Right lobe of liver (tissue), 6 donors: ENCODE measurements around the gene PDGFA. TPM values are rescaled to one million over a fixed set of nuclear protein-coding genes. Genes with fewer than 3 reads are reported as not detected.
"Not testable (repeated sequence)": the region's sequence is repeated elsewhere in the genome, so short reads cannot be mapped to it uniquely, and the experiment has no call there.

Experiments
- ATAC-seq, 4 donors: fragments of 200-7000 bp; cut with Tn5 transposase; one replicate each; pipeline ENCODE4 v1.9.1; 2020; ENCODE audit warnings: mild to moderate bottlenecking in 4 of 4, moderate library complexity in 4 of 4
- DNase-seq, 3 donors: peaks; one replicate each; pipeline ENCODE4 v3.0.0-alpha.2; 2020
- H3K27ac ChIP-seq, 3 donors: fragments of 200-600 bp; one replicate each; pipeline ENCODE4 v1.8.0; 2022
- H3K27me3 ChIP-seq, 2 donors: fragments of 200-600 bp; one replicate each; pipeline ENCODE4 v1.8.0; 2022
- H3K36me3 ChIP-seq, 4 donors: fragments of 200-600 bp; sonication (generic) in 1 of 4; one replicate each; pipeline versions ENCODE4 v1.5.1 to v1.8.0; 2017 to 2022; ENCODE audit warnings: control low read depth in 1 of 4
- H3K4me1 ChIP-seq, 4 donors: fragments of 200-600 bp; sonication (generic) in 1 of 4; one replicate each; pipeline versions ENCODE4 v1.5.1 to v1.8.0; 2017 to 2022; ENCODE audit warnings: control low read depth in 1 of 4
- H3K4me3 ChIP-seq, 3 donors: fragments of 200-600 bp; one replicate each; pipeline ENCODE4 v1.8.0; 2022
- H3K9me3 ChIP-seq, 4 donors: fragments of 200-600 bp; sonication (generic) in 1 of 4; one replicate each; pipeline versions ENCODE4 v1.5.1 to v1.8.0; 2017 to 2022; ENCODE audit warnings: control low read depth in 1 of 4
- POLR2A ChIP-seq: fragments of 450-650 bp; IDR thresholded peaks from one replicate; pipeline ENCODE4 v1.6.1; 2017; ENCODE audit warnings: antibody characterized with exemption, mild to moderate bottlenecking
- WGBS: methylation state at CpG from one replicate; pipeline ENCODE4 v1.1.6; 2018; ENCODE audit warnings: low coverage, low lambda C conversion rate; ENCODE audit not compliant: insufficient coverage; ENCODE audit errors: missing lambda C conversion rate; 5-methylcytosine and 5-hydroxymethylcytosine counted together
- intact Hi-C, 2 donors: fragments of 100-400 bp; cut with DNase I; formaldehyde crosslinking; loops; one replicate each; pipeline versions ENCODE4 v1.11.2 to v1.14.1; 2022
- total RNA-seq, 6 experiments: library from RNA; depleted of rRNA in 2 of 6; stranded (reverse); fragments of >200 nt in 2 of 6; fragmentation: NEBNext Ultra II Directional in 3 of 6; extraction: Animal tissue kit (Norgen Biotek cat#: 25700) in 3 of 6; gene quantifications; one replicate each; pipeline versions ENCODE4 v1.1.0 to v1.2.4, GENCODE V29; 2016 to 2023
- TF ChIP-seq, protein P1 (sequence below), 4 donors: fragments of 200-600 bp in 3 of 4; fragments of 450-650 bp in 1 of 4; IDR thresholded peaks; one replicate each; pipeline versions ENCODE4 v1.5.1 to v1.8.0; 2016 to 2022; ENCODE audit warnings: antibody characterized with exemption in 4 of 4, mild to moderate bottlenecking in 2 of 4
- donor health status: DM: no; HTN: yes; CAD: no.
- donor health status: DM: no; HTN: no; CAD: no.
- donor health status: DM: no; HTN: no; CAD: no.
- donor health status: DM: no; HTN: yes; CAD: no.
- donor health status: DM: no; HTN: yes; CAD: no.

PDGFA gene
- total RNA-seq, 6 experiments from 2014 or later: 2.3 to 20.9 (median 8.4) TPM

DNA sequence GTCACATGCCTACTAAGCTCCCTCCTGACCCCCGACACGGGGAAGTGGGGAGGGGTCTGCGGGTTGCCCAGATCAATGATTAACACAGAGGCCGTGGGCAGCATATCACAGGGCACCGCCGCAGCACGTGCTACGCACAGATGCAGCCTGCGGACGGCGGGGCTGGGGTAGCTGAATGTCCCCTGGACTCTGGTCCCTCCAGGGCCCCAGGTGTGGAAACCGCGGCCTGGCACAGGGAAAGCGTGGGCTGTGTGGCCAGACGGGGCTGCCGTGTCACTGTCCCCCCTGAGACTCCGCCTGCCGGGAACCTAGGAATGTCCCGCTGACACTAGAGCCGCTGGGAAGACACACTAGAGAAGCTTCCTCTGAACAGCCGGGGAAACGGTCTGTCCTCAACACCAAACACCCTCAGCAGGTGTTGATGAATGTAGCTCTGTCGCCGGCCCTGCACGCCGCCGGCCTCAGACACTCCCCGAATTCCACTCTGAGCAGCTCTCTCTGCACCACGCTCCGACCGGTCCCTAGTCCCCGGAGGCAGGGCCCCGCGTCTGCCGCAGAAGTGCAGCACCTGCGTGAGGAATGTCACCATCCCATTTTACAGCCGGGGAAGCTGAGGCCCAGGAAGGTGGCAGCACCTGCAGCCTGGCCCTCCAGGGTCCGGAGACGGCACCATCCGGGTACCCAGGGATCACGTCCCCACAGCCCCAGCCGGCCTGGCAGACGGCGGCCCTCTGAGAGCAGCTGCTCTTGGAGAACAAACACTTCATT, 33.4 kb upstream of the PDGFA start:
- DNase-seq (no peak), ATAC-seq (peak; percentile 23 to 63 (median 36))
- no peak for TF ChIP-seq POLR2A
- TF ChIP-seq, protein P1, sequence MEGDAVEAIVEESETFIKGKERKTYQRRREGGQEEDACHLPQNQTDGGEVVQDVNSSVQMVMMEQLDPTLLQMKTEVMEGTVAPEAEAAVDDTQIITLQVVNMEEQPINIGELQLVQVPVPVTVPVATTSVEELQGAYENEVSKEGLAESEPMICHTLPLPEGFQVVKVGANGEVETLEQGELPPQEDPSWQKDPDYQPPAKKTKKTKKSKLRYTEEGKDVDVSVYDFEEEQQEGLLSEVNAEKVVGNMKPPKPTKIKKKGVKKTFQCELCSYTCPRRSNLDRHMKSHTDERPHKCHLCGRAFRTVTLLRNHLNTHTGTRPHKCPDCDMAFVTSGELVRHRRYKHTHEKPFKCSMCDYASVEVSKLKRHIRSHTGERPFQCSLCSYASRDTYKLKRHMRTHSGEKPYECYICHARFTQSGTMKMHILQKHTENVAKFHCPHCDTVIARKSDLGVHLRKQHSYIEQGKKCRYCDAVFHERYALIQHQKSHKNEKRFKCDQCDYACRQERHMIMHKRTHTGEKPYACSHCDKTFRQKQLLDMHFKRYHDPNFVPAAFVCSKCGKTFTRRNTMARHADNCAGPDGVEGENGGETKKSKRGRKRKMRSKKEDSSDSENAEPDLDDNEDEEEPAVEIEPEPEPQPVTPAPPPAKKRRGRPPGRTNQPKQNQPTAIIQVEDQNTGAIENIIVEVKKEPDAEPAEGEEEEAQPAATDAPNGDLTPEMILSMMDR (IDR thresholded peaks at IDR 0.05): no peak
- Histone ChIP-seq H3K4me1 (no peaks in the 10 kb centered on the region), H3K9me3 (no peaks in the 10 kb centered on the region), H3K27ac (no peak overlapping the region), H3K4me3 (no peak overlapping the region), H3K27me3 (no peaks in the 10 kb centered on the region), H3K36me3 (no peaks in the 10 kb centered on the region)
- intact Hi-C loops: no loop called here
- 51% methylated on average over 6 of the region's 44 CpGs for WGBS

DNA sequence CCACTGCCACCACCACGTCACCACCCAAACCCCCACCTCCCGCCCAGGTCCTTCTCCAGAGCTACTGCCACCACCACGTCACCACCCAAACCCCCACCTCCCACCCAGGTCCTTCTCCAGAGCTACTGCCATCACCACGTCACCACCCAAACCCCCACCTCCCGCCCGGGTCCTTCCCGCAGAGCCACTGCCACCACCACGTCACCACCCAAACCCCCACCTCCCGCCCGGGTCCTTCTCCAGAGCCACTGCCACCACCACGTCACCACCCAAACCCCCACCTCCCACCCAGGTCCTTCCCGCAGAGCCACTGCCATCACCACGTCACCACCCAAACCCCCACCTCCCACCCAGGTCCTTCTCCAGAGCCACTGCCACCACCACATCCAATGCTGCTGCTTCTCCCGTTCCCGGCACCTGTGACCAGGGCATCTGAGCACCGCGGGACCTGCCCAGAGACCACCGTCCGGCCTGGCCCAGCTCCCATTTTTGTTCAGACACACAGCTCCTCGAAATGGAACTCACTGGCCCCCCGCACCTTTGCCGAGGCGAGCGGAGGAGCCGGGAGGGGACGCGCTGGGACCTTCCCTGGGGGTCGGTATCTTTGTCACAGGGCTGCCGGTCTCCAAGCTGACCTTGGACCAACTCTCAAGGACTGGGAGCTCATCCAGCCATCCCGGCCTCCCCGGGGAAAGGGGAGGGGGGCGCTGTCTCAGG, 32.7 kb upstream of the PDGFA start:
- ATAC-seq, H3K9me3 ChIP-seq, H3K27ac ChIP-seq, DNase-seq, H3K36me3 ChIP-seq, intact Hi-C loops, H3K27me3 ChIP-seq, H3K4me1 ChIP-seq, H3K4me3 ChIP-seq: not testable (repeated sequence)
- WGBS: 74% methylated on average over 22 of the region's 32 CpGs

DNA sequence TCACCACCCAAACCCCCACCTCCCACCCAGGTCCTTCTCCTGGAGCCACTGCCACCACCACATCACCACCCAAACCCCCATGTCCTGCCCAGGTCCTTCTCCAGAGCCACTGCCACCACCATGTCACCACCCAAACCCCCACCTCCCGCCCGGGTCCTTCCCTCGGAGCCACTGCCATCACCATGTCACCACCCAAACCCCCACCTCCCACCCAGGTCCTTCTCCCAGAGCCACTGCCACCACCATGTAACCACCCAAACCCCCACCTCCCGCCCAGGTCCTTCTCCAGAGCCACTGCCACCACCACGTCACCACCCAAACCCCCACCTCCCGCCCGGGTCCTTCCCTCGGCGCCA, 31.9 kb upstream of the PDGFA start:
- H3K4me3 ChIP-seq, H3K27ac ChIP-seq, H3K4me1 ChIP-seq, H3K9me3 ChIP-seq, ATAC-seq, H3K27me3 ChIP-seq, DNase-seq, H3K36me3 ChIP-seq, intact Hi-C loops: not testable (repeated sequence)
- 84% methylated on average over 8 of the region's 9 CpGs for WGBS

DNA sequence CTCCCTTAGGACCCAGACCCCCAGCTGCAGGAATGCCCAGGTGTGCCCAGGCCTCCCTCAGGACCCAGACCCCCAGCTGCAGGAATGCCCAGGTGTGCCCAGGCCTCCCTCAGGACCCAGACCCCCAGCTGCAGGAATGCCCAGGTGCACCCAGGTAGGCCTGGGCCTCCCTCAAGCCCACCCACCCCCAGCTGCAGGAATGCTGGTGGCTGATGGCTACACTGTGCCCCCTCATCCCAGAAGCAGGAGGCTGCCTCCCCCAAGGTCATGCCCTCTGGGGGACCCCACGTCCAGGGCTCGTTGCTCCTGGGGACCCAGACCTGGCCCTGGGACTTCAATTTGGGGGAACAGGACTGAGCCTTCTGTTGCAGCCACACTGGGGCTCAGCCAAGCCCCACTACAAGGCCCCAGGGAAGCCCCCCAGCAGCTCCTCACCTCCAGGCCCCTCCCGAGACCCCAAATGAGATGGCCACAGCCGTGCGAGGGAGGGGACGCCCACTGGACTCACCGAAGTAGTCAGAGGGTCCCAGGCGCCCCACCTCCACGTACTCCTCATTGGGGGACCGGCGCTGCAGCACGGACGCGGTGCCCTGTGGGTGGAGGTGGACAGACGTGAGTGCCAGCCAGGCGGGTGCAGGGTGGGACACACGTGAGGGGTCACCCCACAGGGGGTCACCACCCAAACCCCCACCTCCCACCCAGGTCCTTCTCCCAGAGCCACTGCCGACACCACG, 31.4 kb upstream of the PDGFA start:
- no peak for TF ChIP-seq POLR2A
- TF ChIP-seq, protein P1 (IDR thresholded peaks at IDR 0.05): no peak
- no peak overlapping the region for H3K27ac ChIP-seq
- ATAC-seq: no peak
- DNase-seq: no peak
- intact Hi-C loops: no loop called here
- no peak overlapping the region for H3K4me3 ChIP-seq
- H3K4me1 ChIP-seq: no peaks in the 10 kb centered on the region
- no peaks in the 10 kb centered on the region for H3K27me3 ChIP-seq
- no peaks in the 10 kb centered on the region for H3K9me3 ChIP-seq
- no CpG with 5 or more reads among the region's 19 CpGs for WGBS
- H3K36me3 ChIP-seq: no peaks in the 10 kb centered on the region

DNA sequence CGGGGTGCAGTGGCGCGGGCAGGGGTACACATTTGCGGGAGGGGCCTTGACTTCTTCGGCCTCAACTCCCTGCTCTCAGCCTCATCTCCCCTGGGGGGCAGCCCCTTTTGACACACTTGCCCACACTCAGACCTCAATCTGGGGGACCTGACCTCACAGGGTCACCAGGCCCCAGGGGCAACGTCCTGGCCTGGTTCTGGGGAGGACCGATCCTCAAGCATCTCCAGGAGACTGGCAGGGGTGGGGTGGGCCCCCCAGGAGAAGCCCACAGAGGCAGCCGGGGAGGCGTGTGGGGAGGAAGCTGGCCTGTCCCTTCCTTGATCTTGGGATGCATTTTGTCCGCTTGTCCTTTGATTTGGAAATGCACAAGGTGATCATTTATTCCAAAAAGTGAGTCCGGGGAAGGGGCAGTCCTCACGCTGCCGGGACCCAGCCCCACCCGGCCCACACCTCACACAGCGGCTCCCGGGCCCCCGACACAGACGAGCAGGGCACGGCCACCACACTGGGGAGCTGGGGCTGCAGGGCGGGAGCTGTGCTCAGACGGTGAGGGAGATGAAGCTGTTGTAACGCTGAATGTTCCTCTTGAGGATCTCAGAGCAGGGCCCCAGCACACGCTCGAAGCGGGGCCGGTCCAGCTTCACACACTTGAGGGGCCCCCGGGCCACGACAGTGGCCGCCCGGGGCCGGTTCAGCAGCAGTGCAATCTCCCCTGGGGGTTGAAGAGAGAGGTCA, 30.4 kb upstream of the PDGFA start:
- H3K9me3 ChIP-seq: no peaks in the 10 kb centered on the region
- DNase-seq (no peak), ATAC-seq (no peak)
- no peaks in the 10 kb centered on the region for H3K27me3 ChIP-seq
- H3K4me1 ChIP-seq: no peaks in the 10 kb centered on the region
- no peak overlapping the region for H3K27ac ChIP-seq
- intact Hi-C loops: no loop called here
- no peaks in the 10 kb centered on the region for H3K36me3 ChIP-seq
- TF ChIP-seq POLR2A: no peak
- TF ChIP-seq, protein P1 (IDR thresholded peaks at IDR 0.05): no peak
- no peak overlapping the region for H3K4me3 ChIP-seq
- 97% methylated on average over 6 of the region's 31 CpGs for WGBS
